Tibial nerve (tissue), 4 donors: Measurements from ENCODE around the gene DGKD. TPM values are rescaled to one million over a fixed set of nuclear protein-coding genes. Genes with fewer than 3 reads are reported as not detected.
A peak's percentile ranks its signal among the peaks of the same experiment; 100 is the strongest.

Experiments
- DNase-seq, 2 donors: peaks; one replicate each; pipeline ENCODE4 v3.0.0-alpha.2; 2019; ENCODE audit warnings: low spot score in 2 of 2
- H3K27ac ChIP-seq, 4 donors: fragments of 200-600 bp; sonication (generic) in 3 of 4; one replicate each; pipeline ENCODE4 v1.5.1; 2017 to 2019; ENCODE audit warnings: mild to moderate bottlenecking in 1 of 4
- H3K27me3 ChIP-seq, 2 donors: fragments of 200-600 bp; sonication (generic) in 1 of 2; one replicate each; pipeline versions ENCODE4 v1.5.1 to v1.6.0; 2017 to 2019
- H3K36me3 ChIP-seq, 3 donors: fragments of 200-600 bp; sonication (generic); one replicate each; pipeline ENCODE4 v1.5.1; 2018 to 2019
- H3K4me1 ChIP-seq, 4 donors: fragments of 200-600 bp; sonication (generic) in 3 of 4; one replicate each; pipeline ENCODE4 v1.5.1; 2017 to 2019
- H3K4me3 ChIP-seq, 4 donors: fragments of 200-600 bp; sonication (generic) in 3 of 4; one replicate each; pipeline ENCODE4 v1.5.1; 2017 to 2019; ENCODE audit warnings: mild to moderate bottlenecking in 1 of 4, moderate library complexity in 1 of 4
- H3K9me3 ChIP-seq, 4 donors: fragments of 200-600 bp; sonication (generic) in 3 of 4; one replicate each; pipeline ENCODE4 v1.5.1; 2017 to 2019
- EP300 ChIP-seq, 2 donors: sonication (generic); formaldehyde crosslinking; IDR thresholded peaks; one replicate each; pipeline ENCODE4 v1.6.1; 2017; ENCODE audit warnings: antibody characterized with exemption in 2 of 2, mild to moderate bottlenecking in 1 of 2
- POLR2A ChIP-seq, 2 donors: fragments of 450-650 bp; IDR thresholded peaks; one replicate each; pipeline ENCODE4 v1.6.1; 2017; ENCODE audit warnings: antibody characterized with exemption in 2 of 2, mild to moderate bottlenecking in 2 of 2, moderate library complexity in 2 of 2
- WGBS, 2 donors: methylation state at CpG; one replicate each; pipeline ENCODE4 v1.1.5; 2018; 5-methylcytosine and 5-hydroxymethylcytosine counted together
- total RNA-seq, 4 donors: library from RNA; depleted of rRNA; stranded (reverse); fragments of >200 nt; gene quantifications; one replicate each; pipeline ENCODE4 v1.1.0, GENCODE V29; 2016
- TF ChIP-seq, protein P1 (sequence below), 5 experiments: fragments of 200-600 bp in 3 of 5; fragments of 450-650 bp in 2 of 5; sonication (generic) in 3 of 5; IDR thresholded peaks; one replicate each; pipeline ENCODE4 v1.5.1; 2016 to 2019; ENCODE audit warnings: antibody characterized with exemption in 5 of 5, mild to moderate bottlenecking in 3 of 5, moderate library complexity in 2 of 5

The DGKD gene
- total RNA-seq, 4 donors from 2014 or later: 6.5 to 11.7 (median 7.4) TPM

DNA sequence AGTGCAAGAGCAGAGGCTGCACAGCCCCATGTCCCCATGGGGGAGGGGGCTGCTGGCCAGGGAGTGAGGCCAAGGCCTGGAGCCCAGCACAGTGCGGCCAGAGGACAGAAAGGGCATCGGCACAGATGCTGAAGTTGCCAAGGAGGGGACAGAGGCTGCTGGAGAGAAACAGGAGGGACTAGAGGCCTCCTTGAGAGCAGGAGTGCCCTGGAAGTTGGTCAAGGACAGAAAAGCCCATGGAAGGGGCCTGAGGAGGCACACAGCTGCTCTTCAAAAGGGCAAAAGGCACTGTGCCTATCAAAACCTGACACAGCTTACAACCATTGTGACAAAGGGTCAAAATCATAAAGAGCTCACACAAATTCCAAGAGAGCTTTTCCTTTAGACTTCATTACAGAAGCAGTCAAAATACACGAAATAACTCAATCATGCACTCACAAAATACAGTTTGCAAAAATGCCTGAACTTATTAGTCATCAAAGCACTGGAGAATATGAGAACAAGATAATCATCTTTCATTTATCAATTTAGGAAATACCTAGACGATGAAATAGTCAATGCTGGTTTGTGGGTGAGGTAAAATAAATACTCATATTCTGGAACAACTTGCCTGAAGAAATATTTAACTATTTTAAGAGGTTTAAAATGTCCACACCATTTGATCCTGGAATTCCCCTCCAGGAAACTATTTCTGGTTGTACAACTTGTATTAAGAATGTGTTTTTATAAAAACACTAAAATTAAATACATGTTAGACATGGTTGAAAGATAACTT lies 132.7 kb downstream of the DGKD start:
- no peak for DNase-seq
- Histone ChIP-seq H3K36me3 (peaks cover 0 to 87% (median under 1%) of the 10 kb centered on the region in 3 donors), H3K27me3 (no peaks in the 10 kb centered on the region), H3K4me3 (no peak overlapping the region), H3K9me3 (no peaks in the 10 kb centered on the region), H3K4me1 (peaks cover 0 to 45% (median 8%) of the 10 kb centered on the region in 4 donors), H3K27ac (peak overlapping the region in 2 of 4 donors; percentile 66 to 89)
- 19 to 26% methylated on average over 4 of the region's 4 CpGs for WGBS, 2 donors
- no peak for TF ChIP-seq POLR2A (IDR thresholded peaks at IDR 0.05)
- no peak for TF ChIP-seq EP300 (IDR thresholded peaks at IDR 0.05)
- TF ChIP-seq, protein P1, sequence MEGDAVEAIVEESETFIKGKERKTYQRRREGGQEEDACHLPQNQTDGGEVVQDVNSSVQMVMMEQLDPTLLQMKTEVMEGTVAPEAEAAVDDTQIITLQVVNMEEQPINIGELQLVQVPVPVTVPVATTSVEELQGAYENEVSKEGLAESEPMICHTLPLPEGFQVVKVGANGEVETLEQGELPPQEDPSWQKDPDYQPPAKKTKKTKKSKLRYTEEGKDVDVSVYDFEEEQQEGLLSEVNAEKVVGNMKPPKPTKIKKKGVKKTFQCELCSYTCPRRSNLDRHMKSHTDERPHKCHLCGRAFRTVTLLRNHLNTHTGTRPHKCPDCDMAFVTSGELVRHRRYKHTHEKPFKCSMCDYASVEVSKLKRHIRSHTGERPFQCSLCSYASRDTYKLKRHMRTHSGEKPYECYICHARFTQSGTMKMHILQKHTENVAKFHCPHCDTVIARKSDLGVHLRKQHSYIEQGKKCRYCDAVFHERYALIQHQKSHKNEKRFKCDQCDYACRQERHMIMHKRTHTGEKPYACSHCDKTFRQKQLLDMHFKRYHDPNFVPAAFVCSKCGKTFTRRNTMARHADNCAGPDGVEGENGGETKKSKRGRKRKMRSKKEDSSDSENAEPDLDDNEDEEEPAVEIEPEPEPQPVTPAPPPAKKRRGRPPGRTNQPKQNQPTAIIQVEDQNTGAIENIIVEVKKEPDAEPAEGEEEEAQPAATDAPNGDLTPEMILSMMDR (IDR thresholded peaks at IDR 0.05): no peak

DNA sequence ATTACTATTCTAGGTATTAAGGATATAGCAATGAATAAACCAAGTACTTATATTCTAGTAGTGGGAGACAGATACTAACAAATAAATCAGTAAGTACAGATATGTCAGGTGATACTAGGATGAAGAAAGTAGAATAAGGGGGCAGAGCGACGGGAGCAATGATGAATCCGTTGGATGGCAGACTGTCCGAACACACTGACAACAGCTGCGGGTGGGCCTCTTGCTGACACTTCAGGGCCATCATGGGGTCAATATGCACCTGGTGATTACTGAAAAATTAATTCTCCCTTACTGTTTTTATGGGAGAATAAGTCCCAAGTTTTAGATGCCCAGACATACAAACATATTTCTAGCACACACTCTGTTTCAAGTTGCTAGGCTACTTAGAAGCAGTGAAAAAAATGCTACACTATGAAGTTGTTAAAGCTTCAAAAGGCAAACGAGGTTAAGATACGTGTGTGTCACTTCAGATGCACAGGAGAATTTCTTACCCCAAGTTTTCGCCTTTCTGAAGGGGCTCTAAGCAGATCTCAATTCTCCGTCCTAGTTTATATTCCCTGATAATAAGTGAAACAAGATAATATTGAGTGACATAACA lies 133.6 kb downstream of the DGKD start:
- WGBS, 2 donors: 81 to 86% methylated on average over 9 of the region's 9 CpGs
- TF ChIP-seq, protein P1 (IDR thresholded peaks at IDR 0.05): no peak
- TF ChIP-seq POLR2A (IDR thresholded peaks at IDR 0.05) (no peak), EP300 (IDR thresholded peaks at IDR 0.05) (no peak)
- peaks cover 0 to 45% (median 8%) of the 10 kb centered on the region in 4 donors for H3K4me1 ChIP-seq
- no peaks in the 10 kb centered on the region for H3K27me3 ChIP-seq
- no peaks in the 10 kb centered on the region for H3K9me3 ChIP-seq
- H3K27ac ChIP-seq: peak overlapping the region in 2 of 4 donors; percentile 85 to 89
- DNase-seq: no peak
- peaks cover 0 to 87% (median 0%) of the 10 kb centered on the region in 3 donors for H3K36me3 ChIP-seq
- H3K4me3 ChIP-seq: no peak overlapping the region

DNA sequence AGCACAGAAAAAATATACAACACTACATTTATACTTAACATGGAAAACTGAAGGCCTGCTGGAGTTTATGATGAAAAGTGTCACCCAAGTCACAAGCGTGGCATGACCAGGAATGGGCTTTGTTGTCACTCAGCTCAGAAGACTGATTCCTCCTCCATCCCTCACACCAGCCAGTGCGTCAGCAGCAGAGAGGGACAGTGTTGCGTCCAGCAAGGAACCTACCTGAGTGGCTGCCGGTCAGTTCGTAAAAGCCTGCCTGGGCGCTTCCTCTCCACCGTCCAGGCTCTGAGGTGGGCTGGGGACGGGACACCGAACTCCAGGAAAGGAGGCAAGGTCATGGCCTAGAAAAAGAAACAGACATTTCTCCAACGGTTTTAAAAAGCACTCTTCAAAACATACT lies 134.8 kb downstream of the DGKD start:
- H3K27ac ChIP-seq: peak overlapping the region in 3 of 4 donors; percentile 46 to 89 (median 85)
- H3K9me3 ChIP-seq: no peaks in the 10 kb centered on the region
- peak overlapping the region in 1 of 4 donors; percentile 14 for H3K4me3 ChIP-seq
- DNase-seq: no peak
- H3K4me1 ChIP-seq: peaks cover 0 to 45% (median 8%) of the 10 kb centered on the region in 4 donors
- TF ChIP-seq POLR2A (IDR thresholded peaks at IDR 0.05): no peak
- no peak for TF ChIP-seq EP300 (IDR thresholded peaks at IDR 0.05)
- TF ChIP-seq, protein P1 (IDR thresholded peaks at IDR 0.05): no peak
- H3K36me3 ChIP-seq: peaks cover 0 to 83% (median 0%) of the 10 kb centered on the region in 3 donors
- H3K27me3 ChIP-seq: no peaks in the 10 kb centered on the region
- WGBS, 2 donors: 73 to 75% methylated on average over 10 of the region's 10 CpGs

DNA sequence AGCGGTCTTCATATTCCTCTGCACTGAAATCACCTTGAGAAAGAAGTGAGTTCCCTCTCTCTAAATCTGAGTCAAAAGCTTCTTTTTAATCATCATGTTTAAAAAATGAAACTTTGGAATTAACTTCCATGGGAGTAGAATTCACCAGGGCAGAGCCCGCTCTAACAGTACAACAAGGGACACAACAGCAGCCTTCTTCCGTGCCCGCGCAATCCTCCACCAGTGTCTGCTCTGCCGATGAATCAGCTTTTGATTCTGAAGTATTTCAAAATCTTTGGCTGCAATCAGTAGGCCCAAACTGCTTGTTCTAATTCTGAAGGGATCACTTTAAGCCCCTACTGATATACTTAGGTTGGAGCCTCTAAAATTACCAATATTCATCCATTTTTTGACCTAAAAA lies 135.4 kb downstream of the DGKD start:
- WGBS, 2 donors: 59 to 61% methylated on average over 6 of the region's 6 CpGs

More for the DNA sequence above, 135.4 kb downstream of the DGKD start:
- no peaks in the 10 kb centered on the region for H3K27me3 ChIP-seq
- H3K36me3 ChIP-seq: peaks cover 0 to 78% (median 0%) of the 10 kb centered on the region in 3 donors
- H3K9me3 ChIP-seq: no peaks in the 10 kb centered on the region
- DNase-seq: no peak
- peaks cover 0 to 45% (median 8%) of the 10 kb centered on the region in 4 donors for H3K4me1 ChIP-seq
- H3K4me3 ChIP-seq: peak overlapping the region in 1 of 4 donors; percentile 14
- no peak for TF ChIP-seq POLR2A (IDR thresholded peaks at IDR 0.05)
- TF ChIP-seq, protein P1 (IDR thresholded peaks at IDR 0.05): no peak
- no peak for TF ChIP-seq EP300 (IDR thresholded peaks at IDR 0.05)
- peak overlapping the region in 3 of 4 donors; percentile 46 to 89 (median 85) for H3K27ac ChIP-seq
